Stimulated activated naive CD8-positive, alpha-beta T cell treated with anti-CD3 and anti-CD28 coated beads, Interleukin-15, Interleukin-2, amounts not matched to agents 100 U/mL and 50 U/mL, for 24 hours (primary cell): Measurements from ENCODE around the gene MAGEA12.
"Not testable (repeated sequence)": the region's sequence is repeated elsewhere in the genome, so short reads cannot be mapped to it uniquely, and the experiment has no call there.

Source experiments
- ATAC-seq: fragments of 150-1000 bp; cut with Tn5 transposase; one replicate; pipeline ENCODE4 v1.10.0; 2021
- DNase-seq: peaks from one replicate; pipeline ENCODE4 v3.0.0; 2021

Gene MAGEA12

DNA sequence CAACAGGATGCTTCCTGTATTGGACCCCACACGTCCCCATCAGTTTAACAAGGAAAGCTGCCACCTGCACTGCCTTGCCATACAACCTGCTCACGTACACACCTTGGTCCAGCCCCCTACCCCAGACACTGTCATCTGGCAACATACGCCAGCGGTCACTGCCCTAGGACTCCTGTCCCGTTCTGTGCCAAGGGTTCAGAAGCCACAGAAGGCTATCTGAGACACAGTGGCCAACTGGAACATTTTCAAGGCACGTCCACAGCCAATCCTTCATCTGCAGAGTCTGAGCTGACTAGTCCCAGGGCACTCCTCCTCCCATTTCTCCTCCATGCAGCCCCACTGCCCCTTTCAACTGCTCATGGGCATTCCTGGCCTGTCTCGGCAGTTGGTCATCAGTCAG lies 28.0 kb downstream of the MAGEA12 start:
- not testable (repeated sequence) for ATAC-seq

DNA sequence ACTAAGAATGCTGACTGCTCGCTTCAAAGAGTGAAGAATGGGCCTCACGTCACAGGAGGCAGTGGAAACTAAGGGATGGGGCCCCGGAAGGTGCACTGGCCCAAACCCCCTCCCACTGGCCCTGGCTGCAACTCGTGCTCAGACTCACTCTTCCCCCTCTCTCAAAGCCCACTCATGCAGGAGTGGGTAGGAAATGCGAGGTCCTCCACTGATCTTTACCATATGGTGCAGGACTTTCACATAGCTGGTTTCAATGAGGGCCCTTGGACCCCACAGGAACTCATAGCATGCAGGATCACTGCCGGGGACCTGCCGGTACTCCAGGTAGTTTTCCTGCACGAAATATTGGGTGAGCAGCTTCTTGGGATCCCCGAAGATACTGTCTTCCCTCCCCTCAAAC lies 33.0 kb downstream of the MAGEA12 start:
- not testable (repeated sequence) for DNase-seq, ATAC-seq

More for the DNA sequence above, 28.0 kb downstream of the MAGEA12 start:
- DNase-seq, result not testable (repeated sequence)

DNA sequence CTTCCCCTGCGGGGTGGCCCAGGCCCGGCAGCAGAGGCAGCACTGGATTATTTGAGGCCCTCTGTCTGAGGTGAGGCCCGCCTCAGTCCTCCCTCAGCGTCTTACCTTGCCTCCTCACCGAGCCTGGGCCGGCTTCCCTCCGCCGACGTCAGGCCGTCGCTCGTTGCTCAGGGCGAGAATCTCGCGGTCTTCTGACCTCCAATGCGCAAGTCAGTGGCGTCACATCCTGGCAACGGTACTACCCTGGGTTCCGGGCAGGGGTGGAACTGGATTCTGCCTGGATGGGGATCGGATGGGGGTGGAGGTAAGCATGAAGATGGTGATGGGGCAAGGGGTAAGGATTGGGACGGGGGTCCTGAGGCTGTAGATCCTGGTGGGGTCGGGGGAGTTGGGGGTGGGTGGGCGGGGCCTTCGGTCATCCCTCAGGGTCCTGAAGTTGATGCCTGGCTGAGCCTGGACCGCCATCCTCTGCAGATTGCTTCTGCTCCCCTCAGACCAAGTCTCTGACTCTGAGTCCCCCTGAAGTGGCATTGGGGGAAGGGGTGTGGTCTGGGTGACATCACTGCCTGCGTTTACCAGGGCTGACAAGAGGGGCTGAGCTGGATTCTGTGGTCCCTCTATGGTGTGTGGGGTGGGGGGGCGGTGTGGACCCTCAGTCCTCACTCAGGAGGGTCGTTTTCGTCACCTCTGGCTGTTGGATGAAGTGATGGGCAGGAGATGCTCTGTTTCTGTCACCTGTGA lies 36.2 kb downstream of the MAGEA12 start, which contains the start of gene MAGEA6:
MAGEA6 (minus strand) TSS at position 141 of the 741 bp plus-strand sequence. CDS start 2,039 bp downstream, outside the sequence.
- ATAC-seq, DNase-seq: not testable (repeated sequence)

DNA sequence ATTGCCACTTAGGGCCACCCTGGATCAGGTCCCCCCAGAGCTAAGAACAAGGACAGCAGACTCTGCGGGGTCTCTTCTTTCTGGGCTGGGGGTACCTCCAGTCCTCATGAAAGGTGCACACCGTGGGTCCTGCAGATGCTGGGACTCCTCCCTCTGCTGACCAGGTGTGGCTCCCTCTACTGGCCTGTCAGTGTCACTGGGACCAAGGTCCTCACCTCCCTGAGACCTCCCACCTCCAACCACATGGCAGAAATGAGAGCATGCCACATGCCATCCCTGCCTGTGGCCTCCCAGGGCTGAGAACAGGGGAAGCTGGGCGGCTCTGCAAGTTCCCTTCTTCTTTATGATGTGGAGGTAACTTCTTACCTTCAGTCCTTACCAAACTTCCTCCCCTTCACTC lies 53.5 kb downstream of the MAGEA12 start:
- peak; percentile 43 for ATAC-seq
- not testable (repeated sequence) for DNase-seq
